Suppressor macrophage (primary cell): ENCODE results near the gene GPR137.
"Not testable (repeated sequence)": the region's sequence is repeated elsewhere in the genome, so short reads cannot be mapped to it uniquely, and the experiment has no call there.

Experiments used
- DNase-seq, 4 experiments: peaks; one replicate each; pipeline ENCODE4 v3.0.0-alpha.2; 2020 to 2022
- total RNA-seq, 17 experiments: gene quantifications; one replicate each; lab custom pipeline; 2026; ENCODE audit warnings: mixed read lengths in 6 of 17, inconsistent platforms in 3 of 17; lab: John Stamatoyannopoulos, UW

Gene GPR137, protein sequence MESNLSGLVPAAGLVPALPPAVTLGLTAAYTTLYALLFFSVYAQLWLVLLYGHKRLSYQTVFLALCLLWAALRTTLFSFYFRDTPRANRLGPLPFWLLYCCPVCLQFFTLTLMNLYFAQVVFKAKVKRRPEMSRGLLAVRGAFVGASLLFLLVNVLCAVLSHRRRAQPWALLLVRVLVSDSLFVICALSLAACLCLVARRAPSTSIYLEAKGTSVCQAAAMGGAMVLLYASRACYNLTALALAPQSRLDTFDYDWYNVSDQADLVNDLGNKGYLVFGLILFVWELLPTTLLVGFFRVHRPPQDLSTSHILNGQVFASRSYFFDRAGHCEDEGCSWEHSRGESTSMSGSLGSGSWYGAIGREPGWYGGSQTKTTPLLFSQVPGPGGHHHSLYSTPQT
- total RNA-seq: 6.2 to 17.8 (median 11.5) reads per million in 17 experiments

DNA sequence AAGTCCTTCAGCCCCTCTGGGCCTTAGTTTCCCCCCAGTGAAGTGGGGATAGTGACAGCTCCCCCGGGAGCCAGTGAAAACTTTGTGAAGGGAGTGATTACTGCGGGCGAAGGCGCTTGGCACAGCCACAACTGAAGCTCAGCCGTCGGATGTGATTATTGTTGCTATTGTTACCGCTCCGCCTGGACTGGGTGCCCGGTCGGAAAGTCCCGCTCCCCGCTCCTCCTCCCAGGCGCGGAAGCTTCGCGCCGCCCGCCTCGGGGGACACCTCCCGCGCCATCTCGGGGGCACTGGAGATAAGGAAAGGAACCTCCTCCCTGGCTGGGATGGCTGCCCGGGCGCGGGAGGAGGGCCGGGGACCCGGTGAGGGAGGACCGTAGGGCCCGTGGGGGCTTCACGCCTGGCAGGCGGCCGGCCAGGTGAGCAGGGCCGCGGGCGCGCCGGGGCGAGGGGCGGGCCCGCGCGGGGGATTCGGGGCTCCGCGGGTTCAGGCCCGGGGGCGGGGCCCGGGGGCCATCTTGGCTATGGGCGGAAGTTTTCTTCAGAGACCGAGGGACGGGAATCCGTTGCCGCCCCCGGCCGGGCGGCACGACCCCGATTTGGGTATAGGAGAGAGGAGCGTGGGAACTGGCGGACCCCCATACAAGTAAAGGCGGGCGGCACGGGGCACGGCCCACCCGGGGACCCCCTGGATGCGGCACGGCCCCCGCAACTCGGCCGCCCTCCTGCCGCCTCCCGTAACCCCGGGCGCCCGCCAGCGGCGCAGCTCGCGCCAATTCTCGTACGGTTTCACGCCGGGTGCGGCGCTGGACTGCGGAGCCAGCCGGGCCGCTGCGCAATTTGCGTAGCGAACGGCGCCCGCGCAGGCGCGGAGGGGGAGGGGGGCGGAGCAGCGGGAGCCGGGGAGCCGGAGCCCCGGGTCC lies at the start of gene GPR137:
TSS of gene GPR137 (plus strand) at position 887 of the 923 bp plus-strand sequence. CDS start 677 bp downstream, outside the sequence.
- DNase-seq: peak; percentile 84 to 95 (median 91)

DNA sequence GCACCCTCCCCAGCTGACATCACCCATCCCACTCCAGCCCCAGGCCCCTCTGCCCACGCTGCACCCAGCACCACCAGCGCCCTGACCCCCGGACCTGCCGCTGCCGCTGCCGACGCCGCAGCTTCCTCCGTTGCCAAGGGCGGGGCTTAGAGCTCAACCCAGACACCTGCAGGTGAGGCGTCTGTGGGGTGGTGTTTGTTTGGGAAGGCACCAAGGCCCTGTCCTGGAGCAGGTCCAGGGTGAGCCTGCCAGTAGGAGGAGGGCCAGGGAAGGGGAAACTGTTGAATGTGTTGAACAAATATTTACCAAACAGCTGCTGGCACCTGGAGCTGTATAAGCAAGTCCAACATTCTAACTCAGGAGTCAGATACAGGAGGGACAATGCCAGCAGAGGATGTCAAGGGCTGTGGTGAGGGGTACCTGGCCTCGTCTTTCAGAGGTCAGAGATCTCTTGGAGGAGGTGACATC lies 48.1 kb upstream of the GPR137 start:
- no peak for DNase-seq

DNA sequence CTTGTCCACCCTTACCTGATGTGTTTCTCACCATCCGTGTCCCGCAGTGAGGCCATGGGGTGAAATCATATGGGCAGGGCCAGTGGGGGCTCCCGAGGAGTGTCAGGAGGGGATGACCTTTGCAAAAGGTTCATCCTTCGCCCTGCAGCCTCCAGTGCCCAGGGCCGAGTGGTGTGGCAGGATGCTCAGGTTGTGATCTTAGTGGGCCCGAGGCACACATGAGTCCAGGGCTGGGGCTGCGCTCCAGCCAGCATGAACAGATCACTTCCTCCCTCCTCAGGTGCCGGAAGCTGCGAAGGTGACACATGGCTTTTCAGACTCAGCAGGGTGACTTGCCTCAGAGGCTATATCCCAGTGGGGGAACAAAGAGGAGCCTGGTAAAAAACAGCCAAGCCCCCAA lies 47.6 kb upstream of the GPR137 start:
- no peak for DNase-seq

DNA sequence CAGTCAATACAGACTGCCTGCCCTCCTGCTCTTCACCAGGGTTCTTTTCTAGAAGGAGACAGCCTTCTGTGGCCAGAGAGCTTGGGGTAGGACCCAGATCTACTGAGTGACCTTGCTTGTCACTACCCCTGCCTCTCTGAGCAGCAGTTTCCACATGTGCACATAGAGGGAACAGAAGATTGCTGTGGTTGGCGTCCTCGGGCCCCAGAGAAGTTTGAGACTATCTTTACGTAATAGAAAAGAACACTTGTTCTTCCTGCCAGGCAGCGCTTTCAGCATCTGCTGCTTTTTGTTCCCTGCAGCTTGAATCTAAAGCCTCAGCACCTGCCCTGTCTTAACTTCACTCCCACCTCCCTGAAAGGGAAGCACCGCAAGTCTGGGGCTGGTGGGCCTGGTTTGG lies 46.6 kb upstream of the GPR137 start:
- DNase-seq: peak; percentile 77 to 85 (median 82)

DNA sequence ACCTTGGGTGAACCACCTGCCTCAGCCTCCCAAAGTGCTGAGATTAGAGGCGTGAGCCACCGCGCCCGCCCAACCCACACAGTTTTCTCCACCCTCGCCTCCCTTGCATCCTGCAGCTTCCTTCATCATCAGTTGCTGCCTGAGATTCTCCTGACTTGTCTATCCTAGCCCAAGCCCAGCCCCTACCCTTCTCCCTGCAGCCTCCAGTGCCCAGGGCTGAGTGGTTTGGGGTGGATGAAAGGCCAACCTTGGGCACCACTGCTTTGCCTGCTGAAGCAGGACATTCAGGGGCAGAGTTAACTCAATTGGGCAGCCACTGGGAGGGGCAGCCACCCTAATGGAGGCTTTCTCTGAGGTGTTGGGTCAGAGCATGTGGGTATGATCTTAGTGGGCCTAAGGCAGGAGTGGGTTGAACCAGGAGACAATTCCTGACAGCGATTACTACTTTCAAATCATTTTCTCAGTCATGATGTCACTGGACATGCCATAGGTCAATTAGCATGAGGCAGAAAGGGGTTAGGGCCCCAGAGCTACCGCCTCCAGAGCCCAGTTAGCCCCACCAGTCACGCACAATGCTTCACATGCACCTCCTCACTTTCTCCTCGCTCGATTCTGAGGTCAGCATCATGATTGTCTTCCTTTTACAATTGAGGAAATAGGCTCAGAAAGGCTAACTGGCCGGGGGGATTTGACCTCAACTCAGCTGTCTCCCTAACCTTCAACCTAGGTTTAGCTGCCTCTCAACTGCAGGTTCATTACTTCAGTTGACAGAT lies 45.8 kb upstream of the GPR137 start:
- DNase-seq: peak; percentile 95 to 99 (median 97)

DNA sequence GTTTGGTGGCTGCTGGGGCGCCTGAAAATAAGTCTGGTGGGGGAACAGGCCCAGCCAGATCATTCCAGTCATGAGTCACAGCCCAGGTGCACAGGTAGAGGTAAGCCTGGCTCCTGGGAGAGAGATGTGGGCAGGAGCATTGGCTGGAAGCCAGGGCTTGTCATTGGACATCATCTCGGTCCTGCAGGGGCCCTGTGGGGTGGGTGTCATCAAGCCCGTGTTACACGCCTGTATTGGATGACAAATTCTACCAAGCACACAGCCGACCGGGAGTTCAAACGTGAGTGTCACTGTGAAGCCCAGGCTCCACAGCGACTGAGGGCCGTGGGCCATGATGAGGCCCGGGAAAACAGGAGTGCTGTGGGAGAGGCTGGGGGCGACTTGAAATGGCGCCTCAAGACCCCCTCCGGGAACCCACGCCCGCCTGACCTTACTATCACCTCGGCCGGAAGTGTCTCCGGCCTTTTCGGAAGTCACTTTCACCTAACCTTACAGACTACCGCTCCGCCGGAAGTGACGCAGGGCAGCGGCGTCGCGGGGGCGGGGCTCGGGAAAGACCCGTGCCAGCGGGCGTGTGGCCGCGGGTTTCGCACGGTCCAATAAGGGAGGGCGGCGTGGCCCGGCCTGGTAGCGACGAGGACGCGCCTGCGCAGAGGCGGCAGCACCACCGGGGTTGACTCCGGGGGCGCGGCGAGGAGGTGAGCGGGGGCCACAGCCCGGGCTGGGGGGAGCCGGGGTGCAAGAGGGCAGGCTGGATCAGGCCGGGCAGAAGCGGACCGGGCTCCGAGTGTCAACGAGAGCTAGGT lies 45.0 kb upstream of the GPR137 start, which contains the start of gene FKBP2:
TSS of gene FKBP2 (plus strand) at position 661 of the 806 bp plus-strand sequence. CDS start 1,293 bp downstream, outside the sequence.
- DNase-seq: peak; percentile 99 to 100 (median 100)

DNA sequence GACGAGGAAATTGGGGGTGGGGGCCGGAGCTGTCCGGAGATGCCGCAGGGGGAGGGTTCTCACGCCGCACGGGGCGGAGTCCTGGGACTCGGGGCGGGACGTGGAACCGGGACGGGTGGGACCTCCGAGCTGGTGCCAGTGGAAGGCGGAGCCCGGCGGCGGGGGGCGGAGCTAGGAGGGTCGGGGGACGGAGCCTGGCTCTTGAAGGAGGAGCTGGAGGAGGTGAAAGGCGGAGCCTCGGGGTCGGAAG lies 44.5 kb upstream of the GPR137 start:
- DNase-seq: peak in 3 of 4 experiments; percentile 100

DNA sequence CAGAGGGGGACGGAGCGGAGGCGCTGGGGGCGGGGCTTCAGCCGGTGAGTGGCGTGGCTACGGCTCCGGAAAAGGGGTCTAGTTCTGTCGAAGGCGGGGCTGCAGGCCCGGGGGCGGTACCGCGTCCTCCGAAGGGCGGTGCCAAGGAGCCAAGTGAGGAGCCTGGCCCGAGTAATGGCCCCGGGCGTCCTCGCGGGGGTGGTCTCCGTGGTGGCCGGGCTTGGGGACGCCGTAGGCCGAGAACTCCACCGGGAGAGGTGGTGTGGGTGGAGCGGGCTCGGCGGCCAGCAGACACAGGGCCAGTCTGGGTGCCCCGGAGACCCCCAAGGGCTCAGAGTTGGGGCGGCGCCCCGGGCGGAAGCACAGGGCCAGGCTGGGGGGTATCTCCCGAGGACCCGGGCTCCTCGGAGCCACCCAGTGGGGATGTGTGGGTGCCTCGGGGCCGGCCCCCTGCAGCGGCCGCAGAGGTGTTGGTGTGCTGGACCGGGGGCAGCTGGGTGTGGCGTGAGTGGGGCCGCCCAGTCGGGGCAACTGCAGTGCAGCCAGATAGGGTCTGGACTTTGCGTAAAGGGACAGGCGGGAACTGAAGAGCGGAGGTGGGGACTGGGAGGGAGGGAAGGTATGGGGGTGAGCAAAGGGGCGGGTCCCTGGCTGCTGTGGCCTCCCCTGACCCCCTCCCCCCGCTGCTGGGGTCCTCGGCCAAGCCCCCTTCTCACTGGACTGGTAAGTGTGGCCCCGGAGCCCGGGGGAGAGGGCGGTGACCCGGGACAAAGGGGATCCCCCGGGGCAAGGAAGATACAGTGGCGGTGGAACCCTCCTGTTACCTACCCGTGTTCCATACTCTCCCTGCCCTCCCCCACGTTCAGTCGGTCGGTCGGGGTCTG lies 43.9 kb upstream of the GPR137 start:
- peak; percentile 47 to 100 (median 65) for DNase-seq

DNA sequence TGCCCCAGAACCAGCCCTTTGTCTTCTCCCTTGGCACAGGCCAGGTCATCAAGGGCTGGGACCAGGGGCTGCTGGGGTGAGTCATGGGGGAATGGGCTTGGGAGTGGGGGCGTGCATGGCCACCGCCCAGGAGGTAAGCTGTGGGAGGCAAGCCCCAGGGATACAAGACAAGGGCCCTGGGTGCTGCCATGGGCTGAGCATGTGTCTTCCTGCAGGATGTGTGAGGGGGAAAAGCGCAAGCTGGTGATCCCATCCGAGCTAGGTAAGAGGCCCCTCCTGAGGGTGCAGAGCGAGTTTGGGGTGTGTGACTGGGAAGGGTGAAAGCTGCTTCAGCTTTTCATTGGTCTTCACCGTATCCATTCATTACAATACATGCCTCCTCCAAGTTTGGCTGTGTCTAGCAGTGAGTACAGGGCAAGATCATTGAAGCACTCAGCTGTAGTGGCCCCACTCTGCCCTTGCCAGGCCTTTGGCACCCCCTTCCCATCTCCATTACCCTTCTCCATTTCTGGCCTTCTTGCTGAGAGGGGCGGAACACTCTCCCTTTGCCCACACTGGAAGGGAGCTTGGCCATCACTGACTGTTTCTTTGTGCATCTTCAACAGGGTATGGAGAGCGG lies 42.3 kb upstream of the GPR137 start:
- DNase-seq: no peak

DNA sequence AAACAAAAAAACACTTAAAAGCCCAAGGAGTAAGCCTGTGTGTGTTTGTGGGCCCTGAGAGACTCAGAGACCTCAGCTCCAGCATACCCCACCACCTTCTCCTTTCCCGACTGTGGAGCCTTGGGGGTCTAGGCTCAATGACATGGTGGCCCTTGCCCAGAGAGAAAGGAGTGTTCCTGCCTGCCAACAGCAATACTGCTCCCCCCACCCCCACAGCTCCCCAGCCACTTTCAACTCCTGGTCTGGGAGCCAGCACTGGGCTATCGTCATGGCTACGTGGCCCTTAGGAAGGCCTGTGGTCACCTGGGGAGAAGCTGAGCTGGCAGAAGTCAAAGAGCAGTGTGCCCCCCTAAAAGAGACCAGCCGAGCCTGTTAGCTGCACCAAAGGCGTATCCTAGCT lies 41.5 kb upstream of the GPR137 start:
- no peak for DNase-seq

DNA sequence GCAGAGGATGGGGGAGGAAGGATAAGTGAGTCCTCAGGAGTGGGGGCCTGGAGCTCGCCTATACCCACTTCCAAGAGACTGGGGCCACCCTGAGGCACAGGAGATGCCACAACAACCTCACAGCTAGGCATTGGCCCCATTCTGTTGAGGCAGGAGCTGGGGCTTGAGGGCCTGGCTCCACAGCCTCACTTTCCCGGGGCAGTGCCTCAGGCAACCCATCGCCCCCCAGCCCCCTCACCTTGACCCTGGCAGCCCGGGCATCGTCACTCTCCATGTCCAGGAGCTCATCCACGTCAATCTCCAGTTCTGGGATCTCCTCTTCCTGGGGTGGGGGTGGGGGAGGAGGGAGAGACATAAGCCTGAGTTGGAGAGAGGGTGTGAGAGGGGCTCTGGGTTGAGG lies 40.7 kb upstream of the GPR137 start:
- DNase-seq: no peak

DNA sequence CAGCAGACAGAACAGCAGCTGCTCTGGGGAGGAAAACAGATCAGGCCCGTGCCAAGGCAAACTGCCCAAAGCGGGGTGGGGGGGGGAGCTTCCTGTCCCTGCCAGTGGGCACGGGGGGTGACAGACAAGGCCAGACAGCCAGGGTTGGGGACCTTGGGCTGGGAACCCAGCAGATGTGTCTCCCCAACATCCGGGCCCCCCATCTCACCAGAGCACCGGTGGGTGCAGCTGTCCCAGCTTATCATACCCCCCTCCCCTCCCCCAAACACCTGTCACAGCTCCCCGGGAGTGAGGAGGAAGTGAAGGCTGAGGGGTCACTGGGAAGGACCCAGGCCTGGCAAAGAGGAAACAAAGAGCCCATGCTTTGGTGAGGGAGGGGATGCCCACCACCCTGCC lies 40.2 kb upstream of the GPR137 start:
- DNase-seq: peak in 2 of 4 experiments; percentile 33 to 40

DNA sequence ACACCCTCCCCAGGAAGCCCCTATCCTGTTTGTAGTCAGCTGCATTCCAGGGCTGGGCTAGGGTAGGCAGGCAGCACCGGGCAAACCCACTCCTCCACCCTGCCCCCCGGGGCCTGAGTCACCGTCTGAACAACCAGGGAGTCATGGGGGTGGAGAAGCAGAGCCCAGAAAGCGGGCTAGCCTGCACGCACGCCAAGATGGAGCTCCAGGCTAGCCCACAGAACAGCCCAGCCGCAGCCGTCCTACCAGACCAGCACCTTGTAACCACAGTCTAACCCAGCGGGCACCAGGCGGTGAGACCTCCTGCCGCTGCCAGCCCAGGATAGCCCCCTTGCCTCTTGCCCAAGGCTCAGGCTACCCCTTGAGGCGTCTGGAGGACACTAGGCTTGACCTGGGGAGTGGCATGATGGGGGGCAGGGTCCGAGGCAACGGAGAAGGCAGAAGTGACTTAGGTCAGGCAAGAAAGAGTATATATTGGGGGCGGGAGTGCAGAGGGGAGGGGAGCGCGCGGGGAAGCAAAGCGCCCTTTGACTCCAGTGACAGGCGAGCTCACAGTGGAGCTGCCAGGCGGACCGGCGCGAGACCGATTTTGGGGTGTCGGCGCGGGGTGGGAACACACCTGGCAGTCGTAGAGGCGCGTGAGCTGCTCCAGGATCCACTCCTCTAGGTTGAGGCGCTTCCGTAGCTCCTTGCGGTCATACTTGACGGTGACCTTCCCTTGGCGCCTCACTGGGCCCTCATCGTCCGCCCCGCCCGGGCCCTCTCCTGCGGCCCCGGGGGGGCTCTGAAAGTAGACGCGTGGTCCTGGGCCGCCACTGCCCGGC lies 39.6 kb upstream of the GPR137 start:
- peak; percentile 78 to 87 (median 85) for DNase-seq

DNA sequence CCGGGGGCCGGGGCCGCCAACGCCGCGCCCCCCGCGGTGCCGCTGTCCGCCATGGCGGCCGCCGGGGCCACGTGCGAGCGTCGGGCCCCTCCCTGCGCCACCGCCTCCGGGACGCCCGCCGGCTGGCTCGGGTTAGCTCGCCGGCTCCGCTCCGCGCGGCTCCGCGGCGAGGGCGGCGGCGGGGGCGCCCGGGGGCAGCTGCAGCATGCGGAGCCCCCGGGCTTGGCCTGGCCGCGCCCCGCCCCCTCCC lies 39.1 kb upstream of the GPR137 start:
- DNase-seq: not testable (repeated sequence)

DNA sequence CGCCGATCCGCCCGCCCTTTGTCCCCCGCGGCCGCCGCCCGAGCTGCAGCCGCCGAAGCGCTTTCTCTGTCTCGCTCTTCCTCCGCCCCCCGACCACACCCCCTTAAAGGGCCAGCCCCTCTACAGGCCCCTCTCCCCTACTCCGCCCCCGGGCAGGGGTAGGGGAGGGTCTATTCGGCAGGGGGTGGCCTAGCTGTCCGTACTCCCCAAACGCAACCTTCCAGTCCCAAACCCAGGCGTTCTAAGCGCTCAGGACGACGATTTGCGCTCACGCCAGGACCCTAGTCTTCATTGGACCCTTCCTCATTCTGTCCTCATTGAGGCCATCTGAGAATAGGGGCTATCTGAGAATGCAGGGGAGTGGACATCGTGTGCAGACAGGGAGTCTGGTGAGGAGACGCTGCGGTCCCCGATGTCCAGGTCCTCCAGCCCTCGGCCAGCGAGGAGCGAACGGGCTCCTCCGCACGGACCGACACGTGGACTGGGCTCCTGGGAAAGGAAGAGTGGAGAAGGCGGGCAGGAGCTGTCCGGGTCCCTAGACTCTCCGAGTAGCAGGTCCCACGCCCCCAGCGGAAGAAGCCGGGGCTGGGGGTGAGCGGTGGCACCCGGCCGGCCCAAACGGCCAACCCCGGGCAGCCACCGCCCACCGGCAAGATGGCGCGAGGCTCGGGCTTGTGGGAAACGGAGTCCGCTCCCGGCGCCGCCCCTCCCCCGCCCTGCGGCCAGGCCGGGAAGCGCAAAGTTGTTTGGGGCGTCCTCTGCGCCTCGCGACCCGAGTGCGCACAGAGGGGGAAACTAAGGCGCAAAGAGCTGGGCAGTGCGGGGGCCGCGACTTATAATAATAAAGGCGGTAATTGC lies 38.5 kb upstream of the GPR137 start, which contains the start of gene PPP1R14B:
TSS of gene PPP1R14B (minus strand) at position 73 of the 858 bp plus-strand sequence. CDS start 270 bp downstream, outside the sequence.
- peak; percentile 90 to 96 (median 94) for DNase-seq

DNA sequence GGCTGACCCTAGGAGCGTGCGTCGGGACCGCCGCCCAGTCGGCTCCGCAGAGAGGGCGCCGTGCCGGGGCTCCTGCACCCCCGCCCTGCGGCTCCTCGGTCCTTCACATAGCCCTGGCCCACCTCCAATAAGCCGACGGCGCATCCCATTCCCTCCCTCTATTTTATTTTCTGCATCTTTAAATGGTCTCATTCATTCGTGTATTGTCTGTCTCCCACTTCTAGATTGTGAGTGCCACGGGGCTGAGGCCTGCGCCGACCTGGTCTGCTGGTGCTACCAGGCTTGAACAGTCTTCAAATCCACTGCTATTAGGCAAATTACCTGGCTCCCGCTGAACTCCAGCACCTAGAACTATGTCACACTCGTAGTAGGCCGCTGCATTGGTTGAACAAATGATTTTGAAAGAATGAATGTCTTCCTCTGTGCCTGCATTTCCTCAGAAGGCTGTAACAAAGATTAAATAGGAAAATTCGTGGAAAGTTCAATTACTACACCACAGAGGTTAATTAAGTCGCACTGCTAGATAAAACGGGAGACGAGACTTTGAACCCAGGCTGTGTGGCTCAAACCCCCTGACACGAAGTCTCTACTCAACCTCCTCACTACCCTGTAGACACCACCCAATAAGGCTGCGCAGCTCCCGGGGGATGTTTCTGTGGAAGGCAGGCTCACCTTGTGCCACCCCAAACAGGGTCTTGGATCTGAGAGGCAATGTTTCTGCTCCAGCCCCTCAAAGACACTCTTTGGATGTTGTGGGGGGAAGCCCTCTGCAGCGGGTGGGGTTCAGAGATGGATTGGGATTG lies 37.7 kb upstream of the GPR137 start:
- DNase-seq: peak in 1 of 4 experiments; percentile 0

DNA sequence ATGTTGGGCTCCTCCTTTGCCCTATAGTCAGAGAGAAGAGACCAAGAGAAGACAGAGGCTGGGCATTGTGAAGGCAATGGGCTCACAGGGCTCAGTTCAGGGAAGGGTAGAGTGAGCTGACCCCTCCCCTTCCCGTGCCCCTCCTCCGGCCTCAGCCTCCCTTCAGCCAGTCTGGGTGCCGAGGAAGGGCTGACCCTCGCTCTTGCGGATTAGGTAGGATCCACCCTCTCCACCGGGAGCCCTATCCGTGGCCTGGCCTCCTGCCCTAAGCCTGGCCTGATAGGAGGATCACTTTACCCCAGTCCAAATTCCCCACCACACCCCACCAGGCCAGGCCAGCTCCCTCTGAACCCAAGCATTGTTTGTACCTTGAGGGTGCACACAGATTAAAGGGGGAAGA lies 37.1 kb upstream of the GPR137 start:
- no peak for DNase-seq
